ENCODE data around the gene TMEM11. TPM values are rescaled to one million over a fixed set of nuclear protein-coding genes. Genes with fewer than 3 reads are reported as not detected.

TMEM11 gene
- total RNA-seq, 4 donors from 2014 or later = 70.6 to 131 (median 90.9) TPM

DNA sequence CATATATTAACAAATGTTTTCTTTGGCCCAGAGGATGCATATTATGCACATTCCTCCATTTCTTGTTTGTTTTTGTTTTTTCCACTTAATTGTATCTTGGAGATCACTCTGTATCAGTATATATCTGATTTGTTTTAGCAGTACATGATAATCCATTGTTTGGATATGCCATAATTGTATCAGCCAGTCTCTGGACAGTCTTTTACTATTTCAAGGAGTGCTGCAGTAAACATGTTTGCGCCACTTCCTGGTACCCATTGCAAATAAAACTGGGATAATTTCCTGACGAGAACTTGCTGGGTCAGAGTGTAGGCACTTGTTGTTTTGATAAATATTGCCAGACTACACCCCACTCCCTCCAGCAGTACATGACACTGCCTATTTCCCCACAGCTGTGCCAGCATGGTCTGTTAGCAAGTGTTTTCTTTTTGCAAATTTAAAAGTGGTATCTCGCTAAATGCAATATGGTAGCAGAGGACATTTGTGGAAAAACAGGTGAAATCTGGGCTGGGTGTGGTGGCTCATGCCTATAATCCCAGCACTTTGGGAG lies 4.9 kb upstream of the TMEM11 start:
- ATAC-seq = no peak

DNA sequence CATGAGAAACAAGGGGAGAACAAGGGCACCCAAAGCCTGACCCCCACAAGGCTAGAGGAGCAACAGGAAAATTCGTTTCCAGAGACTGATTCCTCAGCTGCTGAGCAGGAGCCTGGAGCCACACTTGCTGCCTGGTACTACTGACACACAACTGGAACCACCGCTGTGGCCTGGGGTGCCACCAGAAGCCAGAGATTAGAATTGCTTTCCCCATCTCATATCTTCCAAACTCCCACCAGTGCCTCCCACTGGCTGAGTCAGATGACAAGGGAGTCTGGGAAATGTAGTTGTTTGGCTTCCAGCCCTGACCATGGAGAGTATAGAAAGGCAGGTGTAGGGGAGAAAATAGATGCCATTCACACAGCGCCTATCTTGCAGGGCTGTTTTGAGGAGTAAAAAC lies 4.1 kb upstream of the TMEM11 start:
- no peak for TF ChIP-seq CTCF (IDR thresholded peaks at IDR 0.05 in 4 of 5, conservative IDR thresholded peaks at IDR 0.05 in 1 of 5)
- TF ChIP-seq POLR2A (IDR thresholded peaks at IDR 0.05) = no peak
- no peaks in the 10 kb centered on the region for H3K9me3 ChIP-seq
- H3K4me3 ChIP-seq = no peak overlapping the region
- ATAC-seq = no peak
- no peaks in the 10 kb centered on the region for H3K27me3 ChIP-seq
- no peaks in the 10 kb centered on the region for H3K36me3 ChIP-seq
- peaks cover 18 to 19% of the 10 kb centered on the region in 2 donors for H3K4me1 ChIP-seq
- in situ Hi-C loops (cut with MboI; ENCODE audit: low sequenced_read_pairs in 4 of 4) = loop anchor here in 1 of 4 donors (10.0 kb wide), 1 partner anchor 93 kb away; the partner anchor contains the start of gene DHRS7B
- H3K27ac ChIP-seq = peak overlapping the region in 1 of 4 donors; percentile 6
- DNase-seq = no peak
- intact Hi-C loops (cut with DNase I; ENCODE audit: low total_unique reads) = no loop called here

More for the DNA sequence above, 4.9 kb upstream of the TMEM11 start:
- intact Hi-C loops (cut with DNase I; ENCODE audit: low total_unique reads) = no loop called here
- no peaks in the 10 kb centered on the region for H3K9me3 ChIP-seq
- no peak overlapping the region for H3K27ac ChIP-seq
- H3K27me3 ChIP-seq = no peaks in the 10 kb centered on the region
- TF ChIP-seq POLR2A (IDR thresholded peaks at IDR 0.05) (no peak), CTCF (IDR thresholded peaks at IDR 0.05 in 4 of 5, conservative IDR thresholded peaks at IDR 0.05 in 1 of 5) (no peak)
- no peak overlapping the region for H3K4me3 ChIP-seq
- H3K36me3 ChIP-seq = no peaks in the 10 kb centered on the region
- in situ Hi-C loops (cut with MboI; ENCODE audit: low sequenced_read_pairs in 4 of 4) = loop anchor here in 1 of 4 donors (10.0 kb wide), 1 partner anchor 94 kb away; the partner anchor contains the start of gene DHRS7B
- no peak for DNase-seq
- peaks cover 15 to 16% of the 10 kb centered on the region in 2 donors for H3K4me1 ChIP-seq

DNA sequence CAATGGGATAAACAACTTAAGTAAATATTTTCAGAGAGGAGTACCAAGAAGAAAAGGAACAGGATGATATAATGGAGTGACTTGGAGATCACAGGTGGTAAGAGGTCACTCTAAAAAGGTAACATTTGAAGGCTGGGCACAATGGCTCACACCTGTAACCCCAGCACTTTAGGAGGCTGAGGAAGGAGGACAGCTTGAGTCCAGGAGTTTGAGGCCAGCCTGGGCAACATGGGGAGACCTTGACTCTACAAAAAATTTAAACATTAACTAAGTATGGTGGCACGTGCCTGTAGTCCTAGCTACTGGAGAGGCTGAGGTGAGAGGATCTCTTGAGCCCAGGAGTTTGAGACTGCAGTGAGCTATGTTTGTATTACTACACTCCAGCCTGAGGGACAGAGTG lies 3.4 kb upstream of the TMEM11 start:
- peaks cover 26% of the 10 kb centered on the region in 2 donors for H3K4me1 ChIP-seq
- TF ChIP-seq POLR2A (IDR thresholded peaks at IDR 0.05) (no peak), CTCF (IDR thresholded peaks at IDR 0.05 in 4 of 5, conservative IDR thresholded peaks at IDR 0.05 in 1 of 5) (no peak)
- no peaks in the 10 kb centered on the region for H3K36me3 ChIP-seq
- DNase-seq (no peak), ATAC-seq (no peak)
- no peaks in the 10 kb centered on the region for H3K27me3 ChIP-seq
- peak overlapping the region in 1 of 4 donors; percentile 94 for H3K27ac ChIP-seq
- intact Hi-C loops (cut with DNase I; ENCODE audit: low total_unique reads) = no loop called here
- no peaks in the 10 kb centered on the region for H3K9me3 ChIP-seq
- in situ Hi-C loops (cut with MboI; ENCODE audit: low sequenced_read_pairs in 4 of 4) = loop anchor here in 1 of 4 donors (10.0 kb wide), 1 partner anchor 93 kb away; the partner anchor contains the start of gene DHRS7B
- no peak overlapping the region for H3K4me3 ChIP-seq

- in situ Hi-C loops (cut with MboI; ENCODE audit: low sequenced_read_pairs in 4 of 4) = loop anchor here in 1 of 4 donors (10.0 kb wide), 1 partner anchor 91 kb away; the partner anchor contains the start of gene DHRS7B
- TF ChIP-seq POLR2A (IDR thresholded peaks at IDR 0.05) (no peak), CTCF (IDR thresholded peaks at IDR 0.05 in 4 of 5, conservative IDR thresholded peaks at IDR 0.05 in 1 of 5) (no peak)
Observed at GRCh38 chr17:21215935-21216334, 2.0 kb upstream of the TMEM11 start.

More at GRCh38 chr17:21215935-21216334, 2.0 kb upstream of the TMEM11 start:
- Histone ChIP-seq H3K27ac (peak overlapping the region; percentile 23 to 98 (median 96)), H3K9me3 (no peaks in the 10 kb centered on the region), H3K4me3 (no peak overlapping the region), H3K4me1 (peaks cover 40 to 41% of the 10 kb centered on the region in 2 donors), H3K27me3 (no peaks in the 10 kb centered on the region), H3K36me3 (no peaks in the 10 kb centered on the region)
- no peak for ATAC-seq
- intact Hi-C loops (cut with DNase I; ENCODE audit: low total_unique reads) = loop anchor here (2.0 kb wide), 2 partner anchors 27 to 73 kb away; no protein-coding TSS in a partner anchor
- no peak for DNase-seq
